K562 (cell line): ENCODE results near the gene DDR1. TPM values are rescaled to one million over a fixed set of nuclear protein-coding genes. Genes with fewer than 3 reads are reported as not detected.

ENCODE experiments used
- ARHGAP35 ChIP-seq: fragments of 450-650 bp; IDR thresholded peaks from 2 replicates; pipeline ENCODE4 v1.6.1; 2018; ENCODE audit not compliant: partially characterized antibody
- CBX1 ChIP-seq: sonication (generic); IDR thresholded peaks from 2 replicates; pipeline ENCODE4 v1.6.1; 2016; ENCODE audit warnings: antibody characterized with exemption, low read depth, mild to moderate bottlenecking
- DMBX1 ChIP-seq: fragments of 250-450 bp; sonication (Bioruptor Pico); IDR thresholded peaks from 2 replicates; pipeline ENCODE4 v1.8.0; 2022; ENCODE audit warnings: inconsistent platforms, mild to moderate bottlenecking, moderate library complexity, borderline replicate concordance
- ESRRA ChIP-seq: fragments of 450-650 bp; IDR thresholded peaks from 2 replicates; pipeline ENCODE4 v1.6.1; 2014; ENCODE audit warnings: low read depth, mild to moderate bottlenecking, moderate library complexity, borderline replicate concordance
- HNRNPUL1 ChIP-seq: fragments of 200-400 bp; formaldehyde crosslinking; IDR thresholded peaks from 2 replicates; pipeline ENCODE4 v1.6.1; 2017; ENCODE audit warnings: low read length
- HSF4 ChIP-seq: fragments of 250-450 bp; sonication (Bioruptor Pico); IDR thresholded peaks from 2 replicates; pipeline ENCODE4 v2.1.2; 2022; ENCODE audit warnings: mild to moderate bottlenecking, moderate library complexity, borderline replicate concordance
- ID3 ChIP-seq, 2 experiments: fragments of 250-450 bp in 1 of 2; fragments of 450-650 bp in 1 of 2; sonication (Bioruptor Pico) in 1 of 2; IDR thresholded peaks; 2 replicates each; pipeline versions ENCODE4 v1.6.1 to v1.8.0; 2016 to 2021; ENCODE audit warnings: mild to moderate bottlenecking in 2 of 2, moderate library complexity in 2 of 2, missing compliant biosample characterization in 1 of 2, missing genetic modification characterization in 1 of 2
- NR0B1 ChIP-seq: fragments of 450-650 bp; IDR thresholded peaks from one replicate; pipeline ENCODE4 v1.6.1; 2018; ENCODE audit warnings: mild to moderate bottlenecking, moderate library complexity; ENCODE audit not compliant: partially characterized antibody
- NR4A1 ChIP-seq, 2 experiments: fragments of 250-450 bp in 1 of 2; fragments of 450-650 bp in 1 of 2; sonication (Bioruptor Pico) in 1 of 2; IDR thresholded peaks; 2 replicates each; pipeline versions ENCODE4 v1.4.0 to v1.6.1; 2016 to 2020; ENCODE audit warnings: mild to moderate bottlenecking in 2 of 2, missing compliant biosample characterization in 1 of 2, missing genetic modification characterization in 1 of 2, moderate library complexity in 1 of 2
- RFX5 ChIP-seq: IDR thresholded peaks from 2 replicates; pipeline ENCODE4 v1.6.1; 2011; ENCODE audit warnings: low read depth, mild to moderate bottlenecking, improper control_type of control experiment, low read length
- SIN3A ChIP-seq, 2 experiments: fragments of 150-350 bp in 1 of 2; IDR thresholded peaks; 2 replicates each; pipeline ENCODE4 v1.6.1; 2011 to 2016; ENCODE audit warnings: borderline replicate concordance in 2 of 2, low read depth in 2 of 2, low read length in 2 of 2, mild to moderate bottlenecking in 2 of 2, moderate library complexity in 2 of 2; ENCODE audit not compliant: control insufficient read depth in 1 of 2
- TRIM25 ChIP-seq: fragments of 450-650 bp; IDR thresholded peaks from 2 replicates; pipeline ENCODE4 v1.7.0; 2016; ENCODE audit warnings: borderline replicate concordance
- U2AF2 ChIP-seq: fragments of 200-400 bp; formaldehyde crosslinking; optimal IDR thresholded peaks from 2 replicates; pipeline ENCODE3; 2017; ENCODE audit warnings: low read depth, mild to moderate bottlenecking, low read length
- polyA plus RNA-seq, 8 experiments: library from polyadenylated mRNA; depleted of rRNA in 4 of 8; stranded (reverse) in 5 of 8; unstranded in 3 of 8; fragments of >200 nt; fragmentation: Nextera tagmentation in 2 of 8; fragmentation: Illumina TruSeq in 1 of 8; extraction: Ambion mirVana in 2 of 8; extraction: Trizol in 1 of 8; gene quantifications; 2 replicates each; pipeline versions ENCODE4 v1.2.1 to v1.2.3, GENCODE V29; 2011 to 2014; ENCODE audit warnings: inconsistent platforms in 1 of 8, missing spikeins in 1 of 8
- total RNA-seq, 7 experiments: library from RNA; depleted of rRNA in 6 of 7; stranded (reverse); fragments of >200 nt in 6 of 7; fragmentation: Illumina TruSeq in 2 of 7; extraction: Trizol in 2 of 7; gene quantifications; 2 replicates each; pipeline versions ENCODE4 v1.2.1 to v1.2.3, GENCODE V29; 2011 to 2021; ENCODE audit warnings: low replicate concordance in 1 of 7
- TF ChIP-seq, protein P1 (sequence below), 2 experiments: fragments of 450-650 bp in 1 of 2; sonication (generic) in 1 of 2; formaldehyde crosslinking; conservative IDR thresholded peaks; 2 replicates each; pipeline versions ENCODE4 v1.4.0 to v1.8.1; 2020 to 2022; ENCODE audit warnings: mild to moderate bottlenecking in 1 of 2, missing genetic modification reagents in 1 of 2
- TF ChIP-seq, protein P2 (sequence below): sonication (generic); formaldehyde crosslinking; IDR thresholded peaks from 2 replicates; pipeline ENCODE4 v1.8.1; 2022; ENCODE audit warnings: missing genetic modification reagents
- TF ChIP-seq, protein P3 (sequence below), 3 experiments: IDR thresholded peaks in 2 of 3; conservative IDR thresholded peaks in 1 of 3; 2 replicates each; pipeline ENCODE4 v1.5.1; 2011 to 2012; ENCODE audit warnings: low read length in 3 of 3, mild to moderate bottlenecking in 3 of 3, control low read depth in 2 of 3, improper control_type of control experiment in 1 of 3, inconsistent platforms in 1 of 3, low read depth in 1 of 3, mixed read lengths in 1 of 3, moderate library complexity in 1 of 3; ENCODE audit not compliant: insufficient read depth in 2 of 3

DDR1 gene
- total and polyA plus RNA-seq, 9 of the 15 experiments (the other 6 are each of a cell fraction or from before 2014, with no cell fraction given), result 1.4 to 44.6 (median 12.2) TPM

- TF ChIP-seq SIN3A (IDR thresholded peaks at IDR 0.05; ENCODE audit: borderline replicate concordance in 2 of 2, control insufficient read depth in 1 of 2, low read depth in 2 of 2, low read length in 2 of 2) (no peak), HSF4 (CRISPR knock-in tag) (0 out of 2 replicates have a peak, but pooled peaks have one; percentile 64), NR4A1 (CRISPR knock-in tag; IDR thresholded peaks at IDR 0.05) (no peak), NR4A1 (tag; IDR thresholded peaks at IDR 0.05) (peak; percentile 92), RFX5 (no peak), ESRRA (0 out of 2 replicates have a peak, but pooled peaks have one; percentile 42), HNRNPUL1 (no peak), ID3 (CRISPR knock-in tag; IDR thresholded peaks at IDR 0.05) (no peak), ID3 (tag; IDR thresholded peaks at IDR 0.05) (no peak), TRIM25 (no peak), CBX1 (no peak), ARHGAP35 (no peak), U2AF2 (no peak), DMBX1 (CRISPR knock-in tag) (peak; percentile 65; the same call in 1 of the 2 replicates), NR0B1 (no peak)
- TF ChIP-seq, protein P1, sequence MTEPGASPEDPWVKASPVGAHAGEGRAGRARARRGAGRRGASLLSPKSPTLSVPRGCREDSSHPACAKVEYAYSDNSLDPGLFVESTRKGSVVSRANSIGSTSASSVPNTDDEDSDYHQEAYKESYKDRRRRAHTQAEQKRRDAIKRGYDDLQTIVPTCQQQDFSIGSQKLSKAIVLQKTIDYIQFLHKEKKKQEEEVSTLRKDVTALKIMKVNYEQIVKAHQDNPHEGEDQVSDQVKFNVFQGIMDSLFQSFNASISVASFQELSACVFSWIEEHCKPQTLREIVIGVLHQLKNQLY (CRISPR knock-in tag; conservative IDR thresholded peaks at IDR 0.05), result 0 out of 4 replicates have a peak, but pooled peaks of 1 of the 2 experiments have one; percentile 53
- TF ChIP-seq, protein P2, sequence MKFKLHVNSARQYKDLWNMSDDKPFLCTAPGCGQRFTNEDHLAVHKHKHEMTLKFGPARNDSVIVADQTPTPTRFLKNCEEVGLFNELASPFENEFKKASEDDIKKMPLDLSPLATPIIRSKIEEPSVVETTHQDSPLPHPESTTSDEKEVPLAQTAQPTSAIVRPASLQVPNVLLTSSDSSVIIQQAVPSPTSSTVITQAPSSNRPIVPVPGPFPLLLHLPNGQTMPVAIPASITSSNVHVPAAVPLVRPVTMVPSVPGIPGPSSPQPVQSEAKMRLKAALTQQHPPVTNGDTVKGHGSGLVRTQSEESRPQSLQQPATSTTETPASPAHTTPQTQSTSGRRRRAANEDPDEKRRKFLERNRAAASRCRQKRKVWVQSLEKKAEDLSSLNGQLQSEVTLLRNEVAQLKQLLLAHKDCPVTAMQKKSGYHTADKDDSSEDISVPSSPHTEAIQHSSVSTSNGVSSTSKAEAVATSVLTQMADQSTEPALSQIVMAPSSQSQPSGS (CRISPR knock-in tag), result no peak
- TF ChIP-seq, protein P3, sequence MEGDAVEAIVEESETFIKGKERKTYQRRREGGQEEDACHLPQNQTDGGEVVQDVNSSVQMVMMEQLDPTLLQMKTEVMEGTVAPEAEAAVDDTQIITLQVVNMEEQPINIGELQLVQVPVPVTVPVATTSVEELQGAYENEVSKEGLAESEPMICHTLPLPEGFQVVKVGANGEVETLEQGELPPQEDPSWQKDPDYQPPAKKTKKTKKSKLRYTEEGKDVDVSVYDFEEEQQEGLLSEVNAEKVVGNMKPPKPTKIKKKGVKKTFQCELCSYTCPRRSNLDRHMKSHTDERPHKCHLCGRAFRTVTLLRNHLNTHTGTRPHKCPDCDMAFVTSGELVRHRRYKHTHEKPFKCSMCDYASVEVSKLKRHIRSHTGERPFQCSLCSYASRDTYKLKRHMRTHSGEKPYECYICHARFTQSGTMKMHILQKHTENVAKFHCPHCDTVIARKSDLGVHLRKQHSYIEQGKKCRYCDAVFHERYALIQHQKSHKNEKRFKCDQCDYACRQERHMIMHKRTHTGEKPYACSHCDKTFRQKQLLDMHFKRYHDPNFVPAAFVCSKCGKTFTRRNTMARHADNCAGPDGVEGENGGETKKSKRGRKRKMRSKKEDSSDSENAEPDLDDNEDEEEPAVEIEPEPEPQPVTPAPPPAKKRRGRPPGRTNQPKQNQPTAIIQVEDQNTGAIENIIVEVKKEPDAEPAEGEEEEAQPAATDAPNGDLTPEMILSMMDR (IDR thresholded peaks at IDR 0.05 in 2 of 3, conservative IDR thresholded peaks at IDR 0.05 in 1 of 3; ENCODE audit: insufficient read depth in 2 of 3, low read depth in 1 of 3, low read length in 3 of 3), result 0 out of 6 replicates have a peak, but pooled peaks of 1 of the 3 experiments have one; percentile 5
Measured at GRCh38 chr6:30875244-30876038, 8.9 kb upstream of the DDR1 start (continued).
